ENCODE measurements around the gene ELMO2. TPM values are rescaled to one million over a fixed set of nuclear protein-coding genes. Genes with fewer than 3 reads are reported as not detected.

Gene ELMO2
- 43.0 and 50.6 TPM in 2 replicates for total RNA-seq

GRCh38 chr20:46406200-46406985 is at the start of gene ELMO2:
ELMO2 (minus strand) TSS chr20:46406615; CDS start chr20:46394482, 12,133 bp downstream.

Other genes starting within 250 kb of the ELMO2 start
- gene CDH22, start 98.1 kb downstream of the ELMO2 start, total RNA-seq = not detected in 2 replicates
- 6.9 and 8.3 TPM in 2 replicates for gene ZNF334, start 106.9 kb upstream of the ELMO2 start, total RNA-seq
- gene OCSTAMP, start 144.0 kb upstream of the ELMO2 start, total RNA-seq = not detected in 2 replicates
- 1.5 and 1.6 TPM in 2 replicates for gene SLC13A3, start 244.8 kb upstream of the ELMO2 start, total RNA-seq

All from articular chondrocyte of knee joint (primary cell).